ENCODE data around the gene TUBB4B.

TUBB4B gene

GRCh38 chr9:137247916-137248175, 6.8 kb downstream of the TUBB4B start:
- Histone ChIP-seq H3K9me3 (ENCODE audit: control insufficient read depth, insufficient read depth, low read length) (no peaks in the 10 kb centered on the region), H3K27me3 (ENCODE audit: control insufficient read depth, insufficient read depth, low read length) (no peaks in the 10 kb centered on the region), H3K4me3 (ENCODE audit: low read length) (no peak overlapping the region), H3K36me3 (ENCODE audit: control insufficient read depth, insufficient read depth, low read length) (peaks cover 10% of the 10 kb centered on the region), H3K4me1 (ENCODE audit: control insufficient read depth, insufficient read depth, low read length) (peaks cover 10% of the 10 kb centered on the region), H3K27ac (ENCODE audit: low read length) (no peak overlapping the region)
- WGBS (ENCODE audit: insufficient coverage, insufficient read length): no CpG with 5 or more reads among the region's 6 CpGs
- DNase-seq (ENCODE audit: low read depth, low spot score): no peak

GRCh38 chr9:137250329-137251193, 9.5 kb downstream of the TUBB4B start:
- Histone ChIP-seq H3K9me3 (ENCODE audit: control insufficient read depth, insufficient read depth, low read length) (no peaks in the 10 kb centered on the region), H3K27ac (ENCODE audit: low read length) (no peak overlapping the region), H3K36me3 (ENCODE audit: control insufficient read depth, insufficient read depth, low read length) (no peaks in the 10 kb centered on the region; the same call in 1 of the 2 replicates), H3K4me3 (ENCODE audit: low read length) (no peak overlapping the region), H3K4me1 (ENCODE audit: control insufficient read depth, insufficient read depth, low read length) (peaks cover 7% of the 10 kb centered on the region), H3K27me3 (ENCODE audit: control insufficient read depth, insufficient read depth, low read length) (no peaks in the 10 kb centered on the region)
- DNase-seq (ENCODE audit: low read depth, low spot score): no peak
- WGBS (ENCODE audit: insufficient coverage, insufficient read length): no CpG with 5 or more reads among the region's 18 CpGs

- no peak within 1 kb of the TSS for H3K27ac ChIP-seq (ENCODE audit: low read length)
- no peak within 1 kb of the TSS for H3K4me3 ChIP-seq (ENCODE audit: low read length)
- DNase-seq (ENCODE audit: low read depth, low spot score): no peak
- H3K36me3 ChIP-seq (ENCODE audit: control insufficient read depth, insufficient read depth, low read length): no peaks in the 10 kb centered on the region; the same call in 1 of the 2 replicates
- H3K9me3 ChIP-seq (ENCODE audit: control insufficient read depth, insufficient read depth, low read length): no peaks in the 10 kb centered on the region
- no peaks in the 10 kb centered on the region for H3K27me3 ChIP-seq (ENCODE audit: control insufficient read depth, insufficient read depth, low read length)
- H3K4me1 ChIP-seq (ENCODE audit: control insufficient read depth, insufficient read depth, low read length): peaks cover 7% of the 10 kb centered on the region
- no CpG with 5 or more reads among the region's 4 CpGs for WGBS (ENCODE audit: insufficient coverage, insufficient read length)
These were observed 10.0 kb downstream of the TUBB4B start, which contains the start of gene STPG3 for GRCh38 chr9:137251194-137251461. STPG3 (plus strand) TSS chr9:137251286; CDS start chr9:137251287, 1 bp downstream.

- H3K27me3 ChIP-seq (ENCODE audit: control insufficient read depth, insufficient read depth, low read length): no peaks in the 10 kb centered on the region
- WGBS (ENCODE audit: insufficient coverage, insufficient read length): no CpG with 5 or more reads among the region's 22 CpGs
- H3K9me3 ChIP-seq (ENCODE audit: control insufficient read depth, insufficient read depth, low read length): no peaks in the 10 kb centered on the region
- peaks cover 7% of the 10 kb centered on the region for H3K4me1 ChIP-seq (ENCODE audit: control insufficient read depth, insufficient read depth, low read length)
- H3K36me3 ChIP-seq (ENCODE audit: control insufficient read depth, insufficient read depth, low read length): no peaks in the 10 kb centered on the region; the same call in 1 of the 2 replicates
- H3K27ac ChIP-seq (ENCODE audit: low read length): no peak overlapping the region
- DNase-seq (ENCODE audit: low read depth, low spot score): no peak
- no peak overlapping the region for H3K4me3 ChIP-seq (ENCODE audit: low read length)
These were observed 10.6 kb downstream of the TUBB4B start for GRCh38 chr9:137251490-137252268.

- Histone ChIP-seq H3K9me3 (ENCODE audit: control insufficient read depth, insufficient read depth, low read length) (no peaks in the 10 kb centered on the region), H3K27me3 (ENCODE audit: control insufficient read depth, insufficient read depth, low read length) (no peaks in the 10 kb centered on the region), H3K27ac (ENCODE audit: low read length) (no peak overlapping the region), H3K4me1 (ENCODE audit: control insufficient read depth, insufficient read depth, low read length) (peaks cover 7% of the 10 kb centered on the region), H3K4me3 (ENCODE audit: low read length) (no peak overlapping the region), H3K36me3 (ENCODE audit: control insufficient read depth, insufficient read depth, low read length) (peaks cover 3% of the 10 kb centered on the region)
- no CpG with 5 or more reads among the region's 35 CpGs for WGBS (ENCODE audit: insufficient coverage, insufficient read length)
- DNase-seq (ENCODE audit: low read depth, low spot score): no peak
These were observed 11.7 kb downstream of the TUBB4B start for GRCh38 chr9:137252555-137253506.

GRCh38 chr9:137253717-137254623, 12.9 kb downstream of the TUBB4B start:
- no peaks in the 10 kb centered on the region for H3K9me3 ChIP-seq (ENCODE audit: control insufficient read depth, insufficient read depth, low read length)
- peak overlapping the region; percentile 58; the same call in 1 of the 2 replicates for H3K4me3 ChIP-seq (ENCODE audit: low read length)
- H3K36me3 ChIP-seq (ENCODE audit: control insufficient read depth, insufficient read depth, low read length): peaks cover 4% of the 10 kb centered on the region
- no peaks in the 10 kb centered on the region for H3K27me3 ChIP-seq (ENCODE audit: control insufficient read depth, insufficient read depth, low read length)
- no peak overlapping the region for H3K27ac ChIP-seq (ENCODE audit: low read length)
- peaks cover 7% of the 10 kb centered on the region for H3K4me1 ChIP-seq (ENCODE audit: control insufficient read depth, insufficient read depth, low read length)
- DNase-seq (ENCODE audit: low read depth, low spot score): no peak
- WGBS (ENCODE audit: insufficient coverage, insufficient read length): no CpG with 5 or more reads among the region's 21 CpGs

GRCh38 chr9:137254624-137255447, 13.7 kb downstream of the TUBB4B start, which contains the start of gene NELFB:
NELFB (plus strand) TSS chr9:137255327.
- no peak for DNase-seq (ENCODE audit: low read depth, low spot score)
- Histone ChIP-seq H3K36me3 (ENCODE audit: control insufficient read depth, insufficient read depth, low read length) (peaks cover 7% of the 10 kb centered on the region), H3K27me3 (ENCODE audit: control insufficient read depth, insufficient read depth, low read length) (no peaks in the 10 kb centered on the region), H3K9me3 (ENCODE audit: control insufficient read depth, insufficient read depth, low read length) (no peaks in the 10 kb centered on the region), H3K27ac (ENCODE audit: low read length) (no peak within 1 kb of the TSS), H3K4me3 (ENCODE audit: low read length) (peak within 1 kb of the TSS; percentile 58), H3K4me1 (ENCODE audit: control insufficient read depth, insufficient read depth, low read length) (peaks cover 7% of the 10 kb centered on the region)
- WGBS (ENCODE audit: insufficient coverage, insufficient read length): no CpG with 5 or more reads among the region's 105 CpGs

- no peak overlapping the region for H3K27ac ChIP-seq (ENCODE audit: low read length)
- H3K9me3 ChIP-seq (ENCODE audit: control insufficient read depth, insufficient read depth, low read length): no peaks in the 10 kb centered on the region
- peaks cover 7% of the 10 kb centered on the region for H3K36me3 ChIP-seq (ENCODE audit: control insufficient read depth, insufficient read depth, low read length)
- no peaks in the 10 kb centered on the region for H3K27me3 ChIP-seq (ENCODE audit: control insufficient read depth, insufficient read depth, low read length)
- peaks cover 5% of the 10 kb centered on the region for H3K4me1 ChIP-seq (ENCODE audit: control insufficient read depth, insufficient read depth, low read length)
- WGBS (ENCODE audit: insufficient coverage, insufficient read length): no CpG with 5 or more reads among the region's 51 CpGs
- no peak for DNase-seq (ENCODE audit: low read depth, low spot score)
- peak overlapping the region; percentile 58 for H3K4me3 ChIP-seq (ENCODE audit: low read length)
These were observed 14.5 kb downstream of the TUBB4B start for GRCh38 chr9:137255448-137256114.
